Nephron (organoid): ENCODE measurements around the gene IQGAP2.

Experiments
- H3K27ac Mint-ChIP-seq, 3 experiments: 2 replicates each; pipeline ENCODE4 v1.8.0; 2020; ENCODE audit warnings: mixed read lengths in 3 of 3, mild to moderate bottlenecking in 2 of 3, moderate library complexity in 1 of 3
- H3K27me3 Mint-ChIP-seq: 2 replicates; pipeline ENCODE4 v1.8.0; 2021; ENCODE audit warnings: low read depth, mild to moderate bottlenecking, moderate library complexity, mixed read lengths
- H3K36me3 Mint-ChIP-seq: 2 replicates; pipeline ENCODE4 v1.8.0; 2020; ENCODE audit warnings: low read depth, mixed read lengths
- H3K4me1 Mint-ChIP-seq: 2 replicates; pipeline ENCODE4 v1.8.0; 2020; ENCODE audit warnings: mixed read lengths
- H3K4me3 Mint-ChIP-seq, 3 experiments: 2 replicates each; pipeline ENCODE4 v1.8.0; 2020; ENCODE audit warnings: mild to moderate bottlenecking in 3 of 3, mixed read lengths in 3 of 3, moderate library complexity in 2 of 3
- H3K9me3 Mint-ChIP-seq: 2 replicates; pipeline ENCODE4 v1.8.0; 2020; ENCODE audit warnings: mixed read lengths
- CTCF ChIP-seq, 3 experiments: fragments of 200-600 bp; sonication (generic); IDR thresholded peaks; one replicate each; pipeline ENCODE4 v1.5.0; 2021; ENCODE audit warnings: antibody characterized with exemption in 3 of 3; ENCODE audit not compliant: unreplicated experiment in 3 of 3

The IQGAP2 gene

GRCh38 chr5:76443066-76443800, 40.1 kb downstream of the IQGAP2 start:
- Mint-ChIP-seq H3K4me1 (peaks cover 16% of the 10 kb centered on the region), H3K9me3 (peaks cover 14% of the 10 kb centered on the region), H3K36me3 (peaks cover 14% of the 10 kb centered on the region), H3K27ac (peak overlapping the region in 1 of 3 experiments; percentile 60), H3K4me3 (no peak overlapping the region), H3K27me3 (no peaks in the 10 kb centered on the region)
- TF ChIP-seq CTCF (IDR thresholded peaks at IDR 0.05; ENCODE audit: unreplicated experiment in 3 of 3): no peak

DNA sequence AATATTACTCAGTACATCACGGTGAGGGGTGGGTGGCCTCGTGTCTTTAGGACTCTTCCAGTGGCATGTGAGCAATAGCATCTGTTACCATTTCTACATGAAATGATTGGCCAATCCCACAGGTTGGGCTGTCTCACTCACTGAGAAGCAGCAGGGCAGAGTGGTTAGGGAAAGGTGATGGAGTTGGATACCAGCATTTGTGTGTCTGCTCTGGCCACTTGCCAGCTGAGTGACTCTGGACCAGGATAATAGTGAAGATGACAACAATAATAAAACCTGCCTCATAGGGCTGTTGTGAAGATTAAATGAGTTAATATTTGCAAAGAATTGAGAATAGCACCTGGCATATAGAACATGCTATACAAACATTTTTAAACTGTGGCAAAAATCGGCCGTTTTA, 42.0 kb downstream of the IQGAP2 start:
- Mint-ChIP-seq H3K9me3 (no peaks in the 10 kb centered on the region), H3K36me3 (peaks cover 9% of the 10 kb centered on the region), H3K27ac (no peak overlapping the region), H3K4me1 (peaks cover 16% of the 10 kb centered on the region), H3K4me3 (no peak overlapping the region), H3K27me3 (peaks cover 4% of the 10 kb centered on the region)
- no peak for TF ChIP-seq CTCF (IDR thresholded peaks at IDR 0.05; ENCODE audit: unreplicated experiment in 3 of 3)

DNA sequence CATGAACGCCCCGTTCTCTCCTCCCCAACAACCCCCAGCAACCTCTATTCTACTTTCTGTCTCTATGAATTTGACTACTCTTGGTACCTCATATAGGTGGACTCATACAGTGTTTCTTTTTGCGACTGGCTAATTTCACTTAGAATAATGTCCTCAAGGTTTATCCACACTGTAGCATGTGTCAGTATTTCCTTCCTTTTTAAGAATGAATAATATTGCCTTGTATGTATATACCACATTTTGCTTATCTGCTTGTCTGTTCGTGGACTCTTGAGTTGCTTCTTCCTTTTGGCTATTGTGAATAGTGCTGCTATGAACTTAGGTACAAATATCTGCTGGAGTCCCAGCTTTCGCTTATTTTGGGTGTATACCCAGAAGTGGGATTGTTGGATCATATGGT, 42.7 kb downstream of the IQGAP2 start:
- peaks cover 16% of the 10 kb centered on the region for H3K4me1 Mint-ChIP-seq
- peaks cover 9% of the 10 kb centered on the region for H3K36me3 Mint-ChIP-seq
- H3K9me3 Mint-ChIP-seq: no peaks in the 10 kb centered on the region
- no peak overlapping the region for H3K4me3 Mint-ChIP-seq
- H3K27ac Mint-ChIP-seq: peak overlapping the region in 1 of 3 experiments; percentile 3
- no peak for TF ChIP-seq CTCF (IDR thresholded peaks at IDR 0.05; ENCODE audit: unreplicated experiment in 3 of 3)
- H3K27me3 Mint-ChIP-seq: peaks cover 4% of the 10 kb centered on the region

GRCh38 chr5:76446776-76447175, 43.7 kb downstream of the IQGAP2 start:
- H3K9me3 Mint-ChIP-seq: no peaks in the 10 kb centered on the region
- H3K27me3 Mint-ChIP-seq: peaks cover 4% of the 10 kb centered on the region
- peaks cover 16% of the 10 kb centered on the region for H3K4me1 Mint-ChIP-seq
- H3K4me3 Mint-ChIP-seq: no peak overlapping the region
- no peak for TF ChIP-seq CTCF (IDR thresholded peaks at IDR 0.05; ENCODE audit: unreplicated experiment in 3 of 3)
- H3K36me3 Mint-ChIP-seq: peaks cover 9% of the 10 kb centered on the region
- no peak overlapping the region for H3K27ac Mint-ChIP-seq

- no peak for TF ChIP-seq CTCF (IDR thresholded peaks at IDR 0.05; ENCODE audit: unreplicated experiment in 3 of 3)
- Mint-ChIP-seq H3K36me3 (peaks cover 9% of the 10 kb centered on the region), H3K4me1 (no peaks in the 10 kb centered on the region), H3K9me3 (no peaks in the 10 kb centered on the region), H3K4me3 (no peak overlapping the region), H3K27ac (no peak overlapping the region), H3K27me3 (peaks cover 4% of the 10 kb centered on the region)
Measured at GRCh38 chr5:76449606-76450005, 46.5 kb downstream of the IQGAP2 start.

- peaks cover 4% of the 10 kb centered on the region for H3K27me3 Mint-ChIP-seq
- no peaks in the 10 kb centered on the region for H3K9me3 Mint-ChIP-seq
- no peak overlapping the region for H3K4me3 Mint-ChIP-seq
- H3K36me3 Mint-ChIP-seq: peaks cover 9% of the 10 kb centered on the region
- no peak for TF ChIP-seq CTCF (IDR thresholded peaks at IDR 0.05; ENCODE audit: unreplicated experiment in 3 of 3)
- peak overlapping the region in 2 of 3 experiments; percentile 33 to 40 for H3K27ac Mint-ChIP-seq
- H3K4me1 Mint-ChIP-seq: no peaks in the 10 kb centered on the region
Measured at GRCh38 chr5:76450054-76450453, 47.0 kb downstream of the IQGAP2 start.
